Measurements from ENCODE around the gene MEGF6.

Gene MEGF6

GRCh38 chr1:3453891-3454810, 157.2 kb downstream of the MEGF6 start, which contains the start of gene ARHGEF16:
Gene ARHGEF16, plus strand, starts transcription at chr1:3454665. Its CDS starts 8,420 bp downstream, at chr1:3463085.
- DNase-seq: peak; percentile 21

GRCh38 chr1:3453203-3453761, 158.0 kb downstream of the MEGF6 start:
- DNase-seq: peak; percentile 65

GRCh38 chr1:3452866-3453175, 158.5 kb downstream of the MEGF6 start:
- no peak for DNase-seq

- DNase-seq: no peak
Observed at GRCh38 chr1:3451994-3452865, 159.1 kb downstream of the MEGF6 start.

- DNase-seq: no peak
Observed at GRCh38 chr1:3450983-3451382, 160.3 kb downstream of the MEGF6 start.

- DNase-seq: no peak
Observed at GRCh38 chr1:3450202-3450863, 161.0 kb downstream of the MEGF6 start.

- DNase-seq: no peak
Observed at GRCh38 chr1:3444736-3445135, 166.6 kb downstream of the MEGF6 start.

- DNase-seq: no peak
Observed at GRCh38 chr1:3444298-3444697, 167.0 kb downstream of the MEGF6 start.

- no peak for DNase-seq
Observed at GRCh38 chr1:3443807-3444206, 167.5 kb downstream of the MEGF6 start.

GRCh38 chr1:3442901-3443300, 168.4 kb downstream of the MEGF6 start:
- DNase-seq: no peak

GRCh38 chr1:3442331-3442730, 169.0 kb downstream of the MEGF6 start:
- no peak for DNase-seq

GRCh38 chr1:3441880-3442279, 169.4 kb downstream of the MEGF6 start:
- no peak for DNase-seq

- DNase-seq: no peak
Observed at GRCh38 chr1:3441410-3441847, 169.9 kb downstream of the MEGF6 start.

- no peak for DNase-seq
Observed at GRCh38 chr1:3440711-3441409, 170.4 kb downstream of the MEGF6 start.

- DNase-seq: no peak
Observed at GRCh38 chr1:3440300-3440681, 171.0 kb downstream of the MEGF6 start.
